Fibroblast of the conjunctiva (primary cell): ENCODE results near the gene CCNI.
"Not testable (repeated sequence)": the region's sequence is repeated elsewhere in the genome, so short reads cannot be mapped to it uniquely, and the experiment has no call there.

Experiments used
- DNase-seq: peaks from one replicate; pipeline ENCODE4 v3.0.0-alpha.2; 2010; ENCODE audit warnings: low read depth

Gene CCNI, protein sequence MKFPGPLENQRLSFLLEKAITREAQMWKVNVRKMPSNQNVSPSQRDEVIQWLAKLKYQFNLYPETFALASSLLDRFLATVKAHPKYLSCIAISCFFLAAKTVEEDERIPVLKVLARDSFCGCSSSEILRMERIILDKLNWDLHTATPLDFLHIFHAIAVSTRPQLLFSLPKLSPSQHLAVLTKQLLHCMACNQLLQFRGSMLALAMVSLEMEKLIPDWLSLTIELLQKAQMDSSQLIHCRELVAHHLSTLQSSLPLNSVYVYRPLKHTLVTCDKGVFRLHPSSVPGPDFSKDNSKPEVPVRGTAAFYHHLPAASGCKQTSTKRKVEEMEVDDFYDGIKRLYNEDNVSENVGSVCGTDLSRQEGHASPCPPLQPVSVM

DNA sequence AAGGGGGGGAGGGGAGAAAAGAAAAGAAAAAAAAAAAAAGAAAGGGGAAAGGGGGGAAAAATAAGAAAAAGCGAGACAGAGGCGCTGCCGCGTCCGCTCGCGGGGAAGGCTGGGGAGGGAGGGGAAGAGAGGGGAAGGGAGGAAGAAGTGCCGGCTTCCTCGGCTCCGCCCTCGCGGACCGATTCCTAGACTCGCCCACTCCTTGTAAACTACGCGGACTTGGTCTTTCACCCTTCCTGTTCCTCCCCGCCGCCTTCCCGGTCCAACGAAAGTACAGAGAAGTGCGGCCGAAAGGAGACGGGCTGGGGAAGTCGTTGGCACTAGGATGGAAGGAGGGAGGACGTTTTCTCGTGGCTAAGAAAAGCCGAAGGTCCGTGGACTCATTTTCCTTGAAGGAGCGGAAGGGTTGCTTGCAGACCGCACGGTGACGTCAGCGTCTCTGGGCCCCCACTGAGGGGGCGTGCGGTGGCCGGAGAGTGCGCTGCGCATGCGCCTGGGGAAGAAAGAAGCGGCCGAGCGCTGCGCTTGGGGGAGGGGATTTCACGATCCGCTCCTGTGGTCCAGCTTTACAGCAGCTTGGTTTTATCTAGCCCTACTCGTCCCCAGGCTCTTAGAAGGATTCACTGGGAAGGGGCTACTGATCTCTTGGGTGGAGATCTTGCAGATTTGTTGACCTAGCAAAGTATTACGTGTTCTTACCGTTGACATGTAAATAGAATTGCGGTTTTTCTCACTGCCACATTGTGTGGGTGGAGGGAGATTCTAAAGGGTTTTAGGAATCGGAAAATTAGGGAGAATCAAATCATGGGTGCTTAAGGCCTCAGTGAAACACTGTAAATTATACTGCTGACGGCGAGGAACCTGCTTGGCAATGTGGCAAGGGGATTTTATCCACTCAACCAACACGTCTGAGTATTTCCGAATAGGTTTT, at the start of gene CCNI:
TSS of gene CCNI (minus strand) at position 121 of the 931 bp plus-strand sequence. CDS start 9,627 bp downstream, outside the sequence.
- DNase-seq, result peak; percentile 94

- no peak for DNase-seq
Observed at GRCh38 chr4:77124576-77124975, 48.8 kb upstream of the CCNI start.

GRCh38 chr4:77123411-77123810, 47.6 kb upstream of the CCNI start:
- DNase-seq, result no peak

GRCh38 chr4:77122656-77123055, 46.9 kb upstream of the CCNI start:
- no peak for DNase-seq

- DNase-seq, result no peak
Observed at GRCh38 chr4:77121736-77122240, 46.0 kb upstream of the CCNI start.

GRCh38 chr4:77120886-77121508, 45.2 kb upstream of the CCNI start:
- no peak for DNase-seq

GRCh38 chr4:77117721-77118120, 41.9 kb upstream of the CCNI start:
- no peak for DNase-seq

DNA sequence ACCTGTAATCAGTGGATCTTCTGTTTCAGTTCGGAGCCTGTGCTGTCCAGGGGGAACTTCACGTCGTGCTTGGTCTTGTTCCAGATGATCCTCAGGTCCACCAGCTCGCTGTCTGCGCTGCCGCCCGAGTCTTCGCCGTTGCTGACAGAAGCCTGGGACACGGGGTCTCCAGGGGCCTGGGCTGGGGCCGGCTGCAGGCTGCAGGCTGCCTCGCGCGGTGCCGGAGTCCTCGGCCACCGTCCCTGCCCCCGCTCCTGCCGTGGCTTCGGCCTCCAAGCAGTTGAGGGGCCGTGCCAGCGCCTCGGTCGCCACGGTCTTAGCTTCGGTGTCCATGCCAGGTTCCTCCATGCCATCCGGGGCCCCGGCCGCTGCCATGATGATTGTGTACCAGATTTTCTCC, 37.3 kb upstream of the CCNI start:
- no peak for DNase-seq

DNA sequence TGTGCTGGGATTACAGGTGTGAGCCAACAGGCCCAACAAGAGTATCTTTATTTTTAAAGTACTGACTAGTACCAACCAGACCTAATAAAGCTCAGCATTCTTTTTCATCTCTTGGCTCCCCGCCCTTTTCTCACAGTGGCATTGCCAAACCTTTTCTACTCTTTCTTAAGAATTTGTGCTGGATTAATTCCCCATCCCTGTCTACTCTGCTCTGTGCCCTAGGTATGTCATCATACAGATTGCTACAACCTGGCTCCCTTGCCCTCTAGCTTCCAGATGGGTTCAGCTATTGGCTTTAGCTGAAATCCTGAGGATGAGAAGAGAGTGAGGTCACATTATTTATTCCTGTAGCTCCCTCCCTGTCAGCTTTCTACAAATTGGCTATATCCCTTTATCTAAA, 34.9 kb upstream of the CCNI start:
- DNase-seq, result no peak

DNA sequence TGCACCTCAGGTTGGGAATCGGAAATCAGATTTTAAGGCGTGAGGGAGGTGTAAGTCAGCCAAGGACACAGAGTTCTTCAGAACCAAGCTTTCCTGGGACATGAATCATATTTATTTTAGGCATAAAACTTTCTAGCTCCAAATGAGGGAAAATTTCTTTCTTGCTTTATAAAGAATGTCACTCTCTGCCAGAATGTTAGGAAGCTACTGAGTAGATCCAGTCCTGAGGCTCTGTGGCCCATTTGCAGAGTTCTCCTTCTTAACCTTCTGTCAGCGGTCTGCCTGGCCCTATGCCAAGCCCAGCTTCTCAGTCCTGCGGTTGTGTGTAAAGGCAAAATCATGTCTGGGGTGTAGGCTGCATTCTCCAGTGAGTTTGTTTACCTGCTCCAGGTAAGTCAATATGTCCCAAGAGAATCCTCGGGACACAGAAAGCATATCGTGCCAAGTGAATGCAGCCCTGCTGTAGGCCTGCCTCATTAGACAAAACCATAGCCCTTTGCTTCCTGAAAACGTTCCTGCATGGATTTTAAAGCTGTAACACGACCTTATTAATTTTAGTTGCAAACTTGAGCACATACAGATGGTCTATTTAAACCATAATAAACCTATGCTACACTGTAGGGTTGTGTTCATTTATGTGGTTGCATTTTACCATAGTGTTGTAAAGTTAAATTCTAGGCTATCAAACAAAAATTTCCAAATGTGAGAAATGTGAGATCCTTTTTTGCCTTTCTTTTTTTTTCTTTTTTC, 29.2 kb upstream of the CCNI start:
- peak; percentile 4 for DNase-seq

- DNase-seq, result no peak
Observed at GRCh38 chr4:77104388-77104787, 28.6 kb upstream of the CCNI start.

DNA sequence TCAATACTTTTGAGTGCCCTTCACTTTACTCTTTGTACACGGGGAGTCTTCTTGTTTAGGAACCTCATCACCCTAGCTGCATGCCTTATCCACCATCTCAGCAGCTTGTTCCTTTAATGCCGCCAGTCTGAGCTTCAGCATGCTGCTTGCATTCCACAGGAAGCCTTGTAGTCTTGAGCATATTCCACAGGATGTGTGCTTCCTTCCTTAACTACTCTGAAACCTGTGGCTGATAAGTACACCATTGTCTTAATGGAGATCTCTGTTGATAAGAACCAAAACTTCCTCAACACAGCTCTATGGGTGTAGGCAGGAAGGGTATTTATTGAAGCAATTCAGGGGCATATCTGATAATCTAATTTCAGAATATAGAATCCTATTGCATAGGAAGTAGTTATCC, 24.4 kb upstream of the CCNI start:
- DNase-seq, result no peak

- DNase-seq, result no peak
Observed at GRCh38 chr4:77097611-77098010, 21.8 kb upstream of the CCNI start.

GRCh38 chr4:77095101-77095821, 19.5 kb upstream of the CCNI start:
- DNase-seq, result no peak

DNA sequence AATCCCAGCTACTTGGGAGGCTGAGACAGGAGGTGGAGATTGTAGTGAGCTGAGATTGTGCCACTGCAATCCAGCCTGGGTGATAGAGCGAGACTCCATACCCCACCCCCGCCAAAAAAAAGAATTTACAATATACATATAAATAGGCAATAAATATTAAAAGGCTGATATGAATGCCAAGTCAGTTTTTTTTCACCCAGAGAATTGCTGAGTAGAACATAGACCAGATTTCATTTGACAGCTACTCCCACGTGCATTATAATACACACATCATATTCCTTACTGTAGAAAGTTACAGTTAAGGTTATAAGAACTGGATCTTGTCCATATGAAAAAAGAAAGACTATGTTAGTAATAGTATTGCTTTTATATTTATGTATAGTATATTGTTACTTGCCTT, 18.7 kb upstream of the CCNI start:
- no peak for DNase-seq

DNA sequence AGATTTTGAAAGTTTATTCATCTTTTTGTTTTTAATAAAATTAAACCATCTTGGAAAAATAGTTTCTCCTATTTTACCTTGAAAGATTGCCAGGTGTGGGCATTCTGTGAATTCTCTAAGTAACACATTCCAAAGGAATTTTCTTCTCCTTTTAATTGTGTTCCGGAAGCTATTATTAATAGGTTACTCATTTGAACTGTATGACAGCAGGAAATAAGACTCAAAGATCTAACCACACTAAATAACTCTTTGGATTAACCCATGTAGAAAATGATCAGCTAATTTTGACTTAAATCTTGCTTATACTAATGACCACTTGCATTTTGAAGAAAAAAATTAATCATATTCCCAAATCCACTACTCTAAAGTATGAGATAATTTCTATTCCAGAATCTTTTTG, 17.6 kb upstream of the CCNI start:
- no peak for DNase-seq

GRCh38 chr4:77092975-77093374, 17.2 kb upstream of the CCNI start:
- no peak for DNase-seq

- DNase-seq, result no peak
Observed at GRCh38 chr4:77089866-77090265, 14.1 kb upstream of the CCNI start.

- DNase-seq, result not testable (repeated sequence)
Observed at GRCh38 chr4:77087027-77087426, 11.2 kb upstream of the CCNI start.

DNA sequence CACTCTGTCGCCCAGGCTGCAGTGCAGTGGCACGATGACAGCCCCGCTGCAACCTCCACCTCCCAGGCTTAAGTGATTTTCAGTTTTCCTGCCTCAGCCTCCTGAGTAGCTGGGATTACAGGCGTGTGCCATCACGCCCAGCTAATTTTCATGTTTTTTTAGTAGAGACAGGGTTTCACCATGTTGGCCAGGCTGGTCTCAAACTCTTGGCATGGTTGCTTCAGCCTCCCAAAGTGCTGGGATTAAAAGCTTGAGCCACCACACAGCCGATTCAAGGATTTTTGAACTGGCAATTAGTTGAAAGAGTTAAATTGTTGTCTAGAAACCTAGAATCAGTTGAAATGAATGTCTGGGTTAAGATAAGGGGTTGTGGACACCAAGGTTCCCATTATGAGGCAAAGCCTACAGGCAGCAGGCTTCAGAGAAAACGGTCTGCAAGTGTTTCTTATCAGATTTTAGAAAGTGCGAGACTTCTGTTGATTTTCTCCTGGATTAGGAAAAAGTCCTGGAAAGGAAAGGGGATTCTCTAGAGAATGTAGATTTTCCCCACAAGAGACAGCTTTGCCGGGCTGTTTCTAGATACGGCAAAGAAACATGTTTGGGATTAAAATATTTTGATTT, 8.3 kb upstream of the CCNI start:
- no peak for DNase-seq
